Middle frontal gyrus (tissue), 1 donor: ENCODE results near the gene ARMC10.
A peak's percentile ranks its signal among the peaks of the same experiment; 100 is the strongest.
"Not testable (repeated sequence)": the region's sequence is repeated elsewhere in the genome, so short reads cannot be mapped to it uniquely, and the experiment has no call there.

Experiments used
- DNase-seq: peaks from one replicate; pipeline ENCODE4 v3.0.0-alpha.2; 2015; ENCODE audit warnings: low spot score; ENCODE audit errors: extremely low spot score

ARMC10 gene

GRCh38 chr7:103074519-103075336 lies at the start of gene ARMC10, which contains the start of gene FBXL13:
TSS of gene ARMC10 (plus strand) at chr7:103075140. CDS start at chr7:103075273, 133 bp downstream.
TSS of gene FBXL13 (minus strand) at chr7:103074796.
- DNase-seq = peak; percentile 78

GRCh38 chr7:103025341-103025740 lies 49.6 kb upstream of the ARMC10 start:
- no peak for DNase-seq

GRCh38 chr7:103031024-103031423 lies 43.9 kb upstream of the ARMC10 start:
- no peak for DNase-seq

- no peak for DNase-seq
Observed at GRCh38 chr7:103031781-103032180, 43.2 kb upstream of the ARMC10 start.

GRCh38 chr7:103034318-103034717 lies 40.6 kb upstream of the ARMC10 start:
- DNase-seq = not testable (repeated sequence)

- DNase-seq = no peak
Observed at GRCh38 chr7:103037476-103037822, 37.5 kb upstream of the ARMC10 start.

GRCh38 chr7:103037823-103038739 lies 36.9 kb upstream of the ARMC10 start:
- DNase-seq = not testable (repeated sequence)

GRCh38 chr7:103041815-103042214 lies 33.1 kb upstream of the ARMC10 start:
- not testable (repeated sequence) for DNase-seq

- no peak for DNase-seq
Observed at GRCh38 chr7:103048833-103049232, 26.1 kb upstream of the ARMC10 start.

GRCh38 chr7:103051519-103051918 lies 23.4 kb upstream of the ARMC10 start:
- no peak for DNase-seq

- DNase-seq = not testable (repeated sequence)
Observed at GRCh38 chr7:103056006-103056405, 18.9 kb upstream of the ARMC10 start.

GRCh38 chr7:103058122-103058521 lies 16.8 kb upstream of the ARMC10 start:
- DNase-seq = no peak

- DNase-seq = no peak
Observed at GRCh38 chr7:103059471-103059870, 15.5 kb upstream of the ARMC10 start.

GRCh38 chr7:103063895-103064294 lies 11.0 kb upstream of the ARMC10 start:
- no peak for DNase-seq

- no peak for DNase-seq
Observed at GRCh38 chr7:103065667-103066066, 9.3 kb upstream of the ARMC10 start.

GRCh38 chr7:103068414-103069403 lies 6.2 kb upstream of the ARMC10 start:
- DNase-seq = no peak

- DNase-seq = no peak
Observed at GRCh38 chr7:103071000-103071399, 3.9 kb upstream of the ARMC10 start.

- DNase-seq = no peak
Observed at GRCh38 chr7:103073989-103074518, 886 bp upstream of the ARMC10 start.

- no peak for DNase-seq
Observed at GRCh38 chr7:103075337-103075918, 488 bp downstream of the ARMC10 start.

GRCh38 chr7:103076764-103077163 lies 1.8 kb downstream of the ARMC10 start:
- no peak for DNase-seq
